H1 (cell line): ENCODE measurements around the gene MYH11. TPM values are rescaled to one million over a fixed set of nuclear protein-coding genes. Genes with fewer than 3 reads are reported as not detected.

ENCODE experiments used
- CTCF ChIA-PET: fragments of 300-600 bp; sonication (Branson Sonifier 250); formaldehyde crosslinking; loops from one replicate; lab custom pipeline; 2021; ENCODE audit not compliant: partially characterized antibody; lab: Charles Lee
- POLR2A ChIA-PET: fragments of 300-600 bp; sonication (Branson Sonifier 250); formaldehyde crosslinking; loops from one replicate; lab custom pipeline; 2021; ENCODE audit warnings: inconsistent platforms; ENCODE audit not compliant: partially characterized antibody; lab: Charles Lee
- DNase-seq, 2 experiments: peaks; one replicate each; pipeline versions ENCODE4 v3.0.0 to v3.0.0-alpha.2; 2010 to 2022; ENCODE audit warnings: low spot score in 2 of 2, low read depth in 1 of 2, mixed read lengths in 1 of 2
- FAIRE-seq: peaks from 2 replicates; lab custom pipeline; 2011; peaks lifted over from hg19 to GRCh38; lab: Jason Lieb, UNC
- H2AFZ ChIP-seq: 2 replicates; pipeline ENCODE4 v1.8.1; 2012; ENCODE audit warnings: low read length, inconsistent platforms
- H2AK5ac ChIP-seq: 2 replicates; pipeline ENCODE4 v1.6.1; 2013; ENCODE audit warnings: low read depth, low read length
- H2BK120ac ChIP-seq: replicated peaks from 2 replicates; pipeline ENCODE3; 2013; ENCODE audit warnings: low read depth, low read length, inconsistent platforms
- H2BK12ac ChIP-seq: 2 replicates; pipeline ENCODE4 v1.6.1; 2013; ENCODE audit warnings: low read depth, low read length
- H2BK15ac ChIP-seq: 2 replicates; pipeline ENCODE4 v1.6.1; 2013; ENCODE audit warnings: low read length
- H2BK20ac ChIP-seq: 2 replicates; pipeline ENCODE4 v1.6.1; 2013; ENCODE audit warnings: low read length
- H2BK5ac ChIP-seq: 2 replicates; pipeline ENCODE4 v1.6.1; 2013; ENCODE audit warnings: low read depth, low read length
- H3K14ac ChIP-seq: 2 replicates; pipeline ENCODE4 v1.6.1; 2013; ENCODE audit warnings: inconsistent platforms; ENCODE audit not compliant: insufficient read length
- H3K18ac ChIP-seq: 2 replicates; pipeline ENCODE4 v1.6.1; 2013; ENCODE audit warnings: low read length; ENCODE audit errors: extremely low read depth
- H3K23ac ChIP-seq: 2 replicates; pipeline ENCODE4 v1.6.1; 2013; ENCODE audit warnings: inconsistent platforms; ENCODE audit not compliant: insufficient read length
- H3K23me2 ChIP-seq: 2 replicates; pipeline ENCODE4 v1.6.1; 2013; ENCODE audit warnings: low read depth, low read length
- H3K27ac ChIP-seq: 2 replicates; pipeline ENCODE4 v1.6.1; 2011; ENCODE audit warnings: low read depth, low read length, inconsistent platforms
- H3K27me3 ChIP-seq, 4 experiments: replicated peaks in 1 of 4; 1 replicate in 1 of 4; 2 replicates in 3 of 4; pipeline versions ENCODE4 v1.6.1 to v1.8.1; 2011 to 2013; ENCODE audit warnings: low read length in 3 of 4, mild to moderate bottlenecking in 3 of 4, inconsistent platforms in 2 of 4, mixed read lengths in 2 of 4, moderate library complexity in 1 of 4; ENCODE audit not compliant: control insufficient read depth in 3 of 4, insufficient read depth in 3 of 4; ENCODE audit errors: extremely low read depth in 1 of 4
- H3K36me3 ChIP-seq, 4 experiments: 2 replicates each; pipeline versions ENCODE4 v1.6.1 to v1.8.1; 2011 to 2013; ENCODE audit warnings: mild to moderate bottlenecking in 4 of 4, low read length in 3 of 4, moderate library complexity in 2 of 4, control low read depth in 1 of 4, inconsistent platforms in 1 of 4; ENCODE audit not compliant: insufficient read depth in 4 of 4, control insufficient read depth in 2 of 4
- H3K4ac ChIP-seq: replicated peaks from 2 replicates; pipeline ENCODE3; 2013; ENCODE audit warnings: low read length, low read depth, mixed read lengths, inconsistent platforms; ENCODE audit not compliant: insufficient read length
- H3K4me1 ChIP-seq, 4 experiments: replicated peaks in 1 of 4; 1 replicate in 1 of 4; 2 replicates in 3 of 4; pipeline versions ENCODE4 v1.6.1 to v1.8.1; 2011 to 2013; ENCODE audit warnings: low read length in 3 of 4, inconsistent platforms in 2 of 4, mixed read lengths in 1 of 4; ENCODE audit not compliant: insufficient read depth in 4 of 4, control insufficient read depth in 3 of 4
- H3K4me2 ChIP-seq, 2 experiments: 2 replicates each; pipeline versions ENCODE4 v1.6.1 to v1.8.1; 2011 to 2013; ENCODE audit warnings: low read depth in 2 of 2, low read length in 2 of 2, control low read depth in 1 of 2, inconsistent platforms in 1 of 2, mild to moderate bottlenecking in 1 of 2; ENCODE audit not compliant: insufficient read depth in 1 of 2
- H3K4me3 ChIP-seq, 4 experiments: fragments of 200-600, 300-600 bp in 1 of 4; sonication (generic), shearing (Covaris generic), sonication (Bioruptor Twin) in 1 of 4; 2 replicates each; pipeline versions ENCODE4 v1.5.1 to v1.8.1; 2011 to 2016; ENCODE audit warnings: low read length in 4 of 4, low read depth in 3 of 4, control low read depth in 2 of 4, inconsistent platforms in 2 of 4, mild to moderate bottlenecking in 2 of 4, mixed read lengths in 1 of 4, moderate library complexity in 1 of 4; ENCODE audit not compliant: insufficient read depth in 2 of 4; ENCODE audit errors: extremely low read depth in 1 of 4
- H3K56ac ChIP-seq: replicated peaks from 2 replicates; pipeline ENCODE3; 2013; ENCODE audit warnings: low read depth, mild to moderate bottlenecking, mixed read lengths, low read length, inconsistent platforms; ENCODE audit not compliant: insufficient read length
- H3K79me1 ChIP-seq: 2 replicates; pipeline ENCODE4 v1.6.1; 2013; ENCODE audit warnings: low read depth, low read length, control low read depth
- H3K79me2 ChIP-seq, 2 experiments: 2 replicates each; pipeline versions ENCODE4 v1.6.1 to v1.8.1; 2012 to 2013; ENCODE audit warnings: low read length in 2 of 2, mild to moderate bottlenecking in 2 of 2, inconsistent platforms in 1 of 2; ENCODE audit not compliant: insufficient read depth in 2 of 2, control insufficient read depth in 1 of 2
- H3K9ac ChIP-seq, 4 experiments: replicated peaks in 1 of 4; 1 replicate in 1 of 4; 2 replicates in 3 of 4; pipeline versions ENCODE4 v1.6.1 to v1.8.1; 2011 to 2013; ENCODE audit warnings: low read depth in 3 of 4, low read length in 3 of 4, control low read depth in 2 of 4, mild to moderate bottlenecking in 2 of 4, moderate library complexity in 2 of 4, inconsistent platforms in 1 of 4; ENCODE audit errors: extremely low read depth in 1 of 4
- H3K9me3 ChIP-seq, 2 experiments: 2 replicates each; pipeline versions ENCODE4 v1.6.1 to v1.8.1; 2012 to 2013; ENCODE audit warnings: mild to moderate bottlenecking in 2 of 2, moderate library complexity in 2 of 2, control low read depth in 1 of 2, inconsistent platforms in 1 of 2, low read depth in 1 of 2, low read length in 1 of 2, mixed read lengths in 1 of 2; ENCODE audit not compliant: insufficient read depth in 2 of 2
- H4K20me1 ChIP-seq, 2 experiments: replicated peaks in 1 of 2; 2 replicates each; pipeline versions ENCODE3 to v1.8.1; 2011 to 2013; ENCODE audit warnings: inconsistent platforms in 2 of 2, low read length in 2 of 2, mild to moderate bottlenecking in 1 of 2; ENCODE audit not compliant: insufficient read depth in 2 of 2, control insufficient read depth in 1 of 2
- H4K5ac ChIP-seq: 2 replicates; pipeline ENCODE4 v1.6.1; 2013; ENCODE audit warnings: low read length, low read depth, mixed read lengths, inconsistent platforms; ENCODE audit not compliant: insufficient read length
- H4K8ac ChIP-seq: 2 replicates; pipeline ENCODE4 v1.8.0; 2013; ENCODE audit warnings: mild to moderate bottlenecking, moderate library complexity, low read length, inconsistent platforms; ENCODE audit not compliant: insufficient read depth; ENCODE audit errors: extremely low read depth
- H4K91ac ChIP-seq: replicated peaks from 2 replicates; pipeline ENCODE3; 2013; ENCODE audit warnings: low read length, mixed read lengths, inconsistent platforms; ENCODE audit not compliant: insufficient read length
- NRF1 ChIP-seq: IDR thresholded peaks from 2 replicates; pipeline ENCODE4 v1.6.1; 2011; ENCODE audit warnings: mild to moderate bottlenecking, low read depth, low read length, improper control_type of control experiment
- WGBS, 2 experiments: shearing (Covaris generic) in 1 of 2; methylation state at CpG; one replicate each; pipeline versions ENCODE4 v1.1.6 to v1.1.7; 2013 to 2015; ENCODE audit warnings: low lambda C conversion rate in 2 of 2, mixed read lengths in 2 of 2, inconsistent platforms in 1 of 2, low coverage in 1 of 2, missing lambda C conversion rate in 1 of 2; ENCODE audit not compliant: insufficient replicate concordance in 2 of 2, insufficient coverage in 1 of 2, insufficient read length in 1 of 2; ENCODE audit errors: extremely low coverage in 1 of 2, missing lambda C conversion rate in 1 of 2; 5-methylcytosine and 5-hydroxymethylcytosine counted together
- polyA plus RNA-seq, 7 experiments: library from polyadenylated mRNA; depleted of rRNA in 3 of 7; stranded (reverse) in 5 of 7; unstranded in 2 of 7; fragments of >200 nt in 5 of 7; fragments of 200-250 nt in 2 of 7; gene quantifications; 1 replicate in 5 of 7; 2 replicates in 1 of 7; 4 replicates in 1 of 7; pipeline versions ENCODE4 v1.2.1 to v1.2.3, GENCODE V29; 2011 to 2013; ENCODE audit warnings: missing spikeins in 2 of 7, mixed read lengths in 2 of 7
- total RNA-seq: library from RNA; stranded (reverse); fragmentation: NEBNext Ultra II Directional; extraction: Animal tissue kit (Norgen Biotek cat#: 25700); gene quantifications from 2 replicates; pipeline ENCODE4 v1.2.1, GENCODE V29; 2021

Gene MYH11
- total and polyA plus RNA-seq, 2 of the 8 experiments (the other 6 are each of a cell fraction or from before 2014, with no cell fraction given) = 0.11 to 0.78 TPM

- no peak overlapping the region for H3K14ac ChIP-seq
- H3K4me3 ChIP-seq = no peak overlapping the region
- H2BK20ac ChIP-seq = no peak overlapping the region
- DNase-seq (no peak), FAIRE-seq (no peak)
- H2BK120ac ChIP-seq = no peak overlapping the region
- no peak overlapping the region for H4K5ac ChIP-seq
- H3K4me2 ChIP-seq = no peak overlapping the region
- no peak overlapping the region for H3K9ac ChIP-seq
- H3K27me3 ChIP-seq = peaks cover 0 to 6% (median 0%) of the 10 kb centered on the region in 4 experiments; a peak in 2 of 7 replicates
- no peaks in the 10 kb centered on the region for H3K79me2 ChIP-seq
- WGBS, 2 experiments = 89% methylated on average over 8 of the region's 8 CpGs; no CpG with 5 or more reads in 1 of the 2 experiments
- H3K9me3 ChIP-seq = no peaks in the 10 kb centered on the region
- ChIA-PET CTCF (interaction anchor here (1.2 to 1.5 kb wide), 2 partner anchors 27 to 43 kb away, joined by 3 to 4 read pairs; no protein-coding TSS in a partner anchor), POLR2A (no interaction called here)
- H3K27ac ChIP-seq = no peak overlapping the region
- H3K4me1 ChIP-seq = no peaks in the 10 kb centered on the region
- H2AFZ ChIP-seq = no peak overlapping the region
- no peak overlapping the region for H2AK5ac ChIP-seq
- H3K56ac ChIP-seq = no peak overlapping the region
- no peak overlapping the region for H4K8ac ChIP-seq
- H3K18ac ChIP-seq = no peak overlapping the region
- no peak overlapping the region for H2BK12ac ChIP-seq
- H3K23me2 ChIP-seq = no peaks in the 10 kb centered on the region
- H2BK5ac ChIP-seq = no peak overlapping the region
- no peaks in the 10 kb centered on the region for H4K20me1 ChIP-seq
- no peak for TF ChIP-seq NRF1
- H3K23ac ChIP-seq = no peak overlapping the region
- H4K91ac ChIP-seq = no peak overlapping the region
- H3K36me3 ChIP-seq = no peaks in the 10 kb centered on the region
- H3K4ac ChIP-seq = no peak overlapping the region
- no peak overlapping the region; the same call in 1 of the 2 replicates for H2BK15ac ChIP-seq
- H3K79me1 ChIP-seq = no peaks in the 10 kb centered on the region
Observed at GRCh38 chr16:15779664-15780351, 77.0 kb downstream of the MYH11 start.
